Epithelial cell of esophagus (primary cell): ENCODE results near the gene PELO.

Source experiments
- DNase-seq: peaks from one replicate; pipeline ENCODE4 v3.0.0; 2010; ENCODE audit warnings: low read depth
- H3K4me3 ChIP-seq: 2 replicates; pipeline ENCODE4 v1.5.1; 2011; ENCODE audit warnings: mild to moderate bottlenecking, low read length, control low read depth
- TF ChIP-seq, protein P1 (sequence below): IDR thresholded peaks from 2 replicates; pipeline ENCODE4 v1.5.1; 2011; ENCODE audit warnings: low read depth, mild to moderate bottlenecking, low read length, control low read depth, inconsistent platforms; ENCODE audit not compliant: insufficient read depth; ENCODE audit errors: missing control alignments

The PELO gene

DNA sequence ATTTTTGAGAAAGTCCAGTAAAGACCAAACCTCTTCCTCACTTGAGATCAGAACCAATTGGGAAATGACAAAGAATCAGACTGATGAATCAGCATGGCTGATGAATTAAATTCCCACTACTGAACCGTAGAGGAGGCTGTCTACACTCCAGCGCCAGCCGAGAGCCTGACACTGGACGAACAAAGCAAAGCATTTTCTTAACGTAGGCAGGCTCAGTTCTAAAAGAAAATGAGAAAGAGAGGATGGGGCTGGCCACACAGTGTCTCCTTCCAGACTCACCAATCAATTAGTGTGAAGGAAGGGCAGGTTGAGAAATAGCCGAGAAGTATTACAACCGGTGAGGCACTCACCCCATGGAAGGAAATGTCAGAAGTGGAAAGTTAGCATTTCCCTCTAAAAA, 49.4 kb downstream of the PELO start:
- peak; percentile 4 for DNase-seq
- TF ChIP-seq, protein P1, sequence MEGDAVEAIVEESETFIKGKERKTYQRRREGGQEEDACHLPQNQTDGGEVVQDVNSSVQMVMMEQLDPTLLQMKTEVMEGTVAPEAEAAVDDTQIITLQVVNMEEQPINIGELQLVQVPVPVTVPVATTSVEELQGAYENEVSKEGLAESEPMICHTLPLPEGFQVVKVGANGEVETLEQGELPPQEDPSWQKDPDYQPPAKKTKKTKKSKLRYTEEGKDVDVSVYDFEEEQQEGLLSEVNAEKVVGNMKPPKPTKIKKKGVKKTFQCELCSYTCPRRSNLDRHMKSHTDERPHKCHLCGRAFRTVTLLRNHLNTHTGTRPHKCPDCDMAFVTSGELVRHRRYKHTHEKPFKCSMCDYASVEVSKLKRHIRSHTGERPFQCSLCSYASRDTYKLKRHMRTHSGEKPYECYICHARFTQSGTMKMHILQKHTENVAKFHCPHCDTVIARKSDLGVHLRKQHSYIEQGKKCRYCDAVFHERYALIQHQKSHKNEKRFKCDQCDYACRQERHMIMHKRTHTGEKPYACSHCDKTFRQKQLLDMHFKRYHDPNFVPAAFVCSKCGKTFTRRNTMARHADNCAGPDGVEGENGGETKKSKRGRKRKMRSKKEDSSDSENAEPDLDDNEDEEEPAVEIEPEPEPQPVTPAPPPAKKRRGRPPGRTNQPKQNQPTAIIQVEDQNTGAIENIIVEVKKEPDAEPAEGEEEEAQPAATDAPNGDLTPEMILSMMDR: no peak
- no peak overlapping the region for H3K4me3 ChIP-seq
